ENCODE measurements around the gene GRIN2A.

- TF ChIP-seq CTCF (IDR thresholded peaks at IDR 0.05; ENCODE audit: poor library complexity), result no peak
- TF ChIP-seq EZH2 (IDR thresholded peaks at IDR 0.05; ENCODE audit: borderline replicate concordance), result no peak
- TF ChIP-seq EZH2phosphoT487 (IDR thresholded peaks at IDR 0.05; ENCODE audit: low read depth, severe bottlenecking, unreplicated experiment), result no peak
Measured at GRCh38 chr16:10123141-10123540, 59.1 kb downstream of the GRIN2A start.

Measured in hepatocyte (in vitro differentiated cells).